GM06990 (cell line): ENCODE data around the gene GPC6.

Source experiments
- DNase-seq: peaks from one replicate; pipeline ENCODE4 v3.0.0-alpha.2; 2011; ENCODE audit not compliant: insufficient read length; ENCODE audit errors: extremely low read depth
- H3K27me3 ChIP-seq: replicated peaks from 2 replicates; pipeline ENCODE4 v1.6.0; 2011; ENCODE audit warnings: low read length; ENCODE audit not compliant: control insufficient read depth, insufficient read depth
- H3K36me3 ChIP-seq: 2 replicates; pipeline ENCODE4 v1.5.1; 2011; ENCODE audit warnings: low read length; ENCODE audit not compliant: control insufficient read depth, insufficient read depth
- H3K4me3 ChIP-seq: replicated peaks from 2 replicates; pipeline ENCODE4 v1.5.1; 2011; ENCODE audit warnings: low read depth, mild to moderate bottlenecking, control low read depth, low read length
- TF ChIP-seq, protein P1 (sequence below): IDR thresholded peaks from 2 replicates; pipeline ENCODE4 v1.5.1; 2011; ENCODE audit warnings: low read length, control low read depth, mild to moderate bottlenecking, inconsistent platforms; ENCODE audit not compliant: insufficient read depth, poor library complexity, severe bottlenecking

Gene GPC6

DNA sequence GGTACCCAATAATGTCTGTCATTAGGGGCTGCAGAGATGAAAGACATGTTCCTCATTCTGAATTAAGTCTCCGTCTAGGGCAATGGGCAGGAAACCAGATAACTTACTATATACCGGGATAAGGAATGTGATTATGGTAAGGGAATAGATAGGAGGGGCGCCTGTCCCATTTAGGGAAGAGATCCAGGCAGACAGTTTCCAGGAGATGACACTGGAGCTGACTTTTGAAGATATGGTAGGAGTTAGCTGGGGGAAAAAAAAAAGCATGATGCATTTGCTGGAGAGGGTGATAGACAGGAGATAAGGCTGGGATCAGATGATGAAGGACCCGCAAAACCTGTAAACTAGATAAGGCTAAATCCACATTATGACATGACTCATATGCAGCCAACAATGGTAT lies 912.2 kb downstream of the GPC6 start:
- TF ChIP-seq, protein P1, sequence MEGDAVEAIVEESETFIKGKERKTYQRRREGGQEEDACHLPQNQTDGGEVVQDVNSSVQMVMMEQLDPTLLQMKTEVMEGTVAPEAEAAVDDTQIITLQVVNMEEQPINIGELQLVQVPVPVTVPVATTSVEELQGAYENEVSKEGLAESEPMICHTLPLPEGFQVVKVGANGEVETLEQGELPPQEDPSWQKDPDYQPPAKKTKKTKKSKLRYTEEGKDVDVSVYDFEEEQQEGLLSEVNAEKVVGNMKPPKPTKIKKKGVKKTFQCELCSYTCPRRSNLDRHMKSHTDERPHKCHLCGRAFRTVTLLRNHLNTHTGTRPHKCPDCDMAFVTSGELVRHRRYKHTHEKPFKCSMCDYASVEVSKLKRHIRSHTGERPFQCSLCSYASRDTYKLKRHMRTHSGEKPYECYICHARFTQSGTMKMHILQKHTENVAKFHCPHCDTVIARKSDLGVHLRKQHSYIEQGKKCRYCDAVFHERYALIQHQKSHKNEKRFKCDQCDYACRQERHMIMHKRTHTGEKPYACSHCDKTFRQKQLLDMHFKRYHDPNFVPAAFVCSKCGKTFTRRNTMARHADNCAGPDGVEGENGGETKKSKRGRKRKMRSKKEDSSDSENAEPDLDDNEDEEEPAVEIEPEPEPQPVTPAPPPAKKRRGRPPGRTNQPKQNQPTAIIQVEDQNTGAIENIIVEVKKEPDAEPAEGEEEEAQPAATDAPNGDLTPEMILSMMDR = no peak
- no peaks in the 10 kb centered on the region for H3K36me3 ChIP-seq
- no peak for DNase-seq
- H3K4me3 ChIP-seq = no peak overlapping the region
- no peaks in the 10 kb centered on the region for H3K27me3 ChIP-seq

DNA sequence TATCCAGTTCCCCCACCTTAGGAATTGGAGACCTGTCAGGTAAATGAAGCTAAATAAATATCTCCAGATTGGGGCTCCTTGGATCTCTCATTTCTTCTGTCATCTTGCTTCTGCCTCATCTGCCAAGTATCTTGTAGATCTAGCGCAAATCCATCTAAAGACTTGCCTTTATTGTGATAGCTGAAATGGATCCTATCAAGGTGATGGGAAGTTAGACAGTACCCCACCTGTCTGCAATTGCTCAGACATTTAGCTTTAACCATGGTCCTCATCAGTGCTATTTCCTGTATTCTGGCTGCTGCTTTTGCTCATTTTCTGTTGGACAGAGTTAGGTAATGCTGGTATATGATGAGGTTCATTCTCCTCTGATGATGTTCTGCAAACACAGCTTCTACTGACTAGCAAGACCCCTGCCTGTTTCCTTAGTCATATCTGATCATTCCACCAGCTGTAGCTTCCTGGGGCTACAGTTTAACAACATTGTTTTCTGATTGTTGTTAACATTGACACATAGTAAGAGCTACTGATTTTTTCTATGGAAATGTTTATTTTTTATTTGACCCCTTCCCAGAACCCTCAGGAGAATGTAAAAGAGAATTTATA lies 912.9 kb downstream of the GPC6 start:
- DNase-seq = no peak
- Histone ChIP-seq H3K27me3 (no peaks in the 10 kb centered on the region), H3K36me3 (no peaks in the 10 kb centered on the region), H3K4me3 (no peak overlapping the region)
- TF ChIP-seq, protein P1 = no peak

DNA sequence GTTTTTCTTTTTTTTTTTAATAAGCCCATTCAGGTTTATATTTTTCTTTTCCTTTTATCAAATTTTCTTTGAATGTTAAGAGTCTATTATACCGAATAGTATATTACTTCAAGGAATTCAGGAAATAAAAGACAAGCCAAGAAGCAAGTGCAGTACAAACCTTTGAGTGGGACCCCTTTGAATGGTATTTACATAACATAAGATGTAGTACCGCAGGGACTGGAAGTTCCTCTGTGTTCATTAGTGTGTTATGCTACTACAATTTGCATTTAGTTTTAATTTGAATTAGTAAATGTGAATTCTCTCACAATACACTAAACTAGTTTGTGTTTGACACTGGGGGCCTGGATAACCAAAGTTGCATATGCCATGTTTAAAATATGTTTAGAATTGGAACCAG lies 913.4 kb downstream of the GPC6 start:
- no peaks in the 10 kb centered on the region for H3K27me3 ChIP-seq
- no peak for DNase-seq
- H3K36me3 ChIP-seq = no peaks in the 10 kb centered on the region
- TF ChIP-seq, protein P1 = no peak
- no peak overlapping the region for H3K4me3 ChIP-seq

DNA sequence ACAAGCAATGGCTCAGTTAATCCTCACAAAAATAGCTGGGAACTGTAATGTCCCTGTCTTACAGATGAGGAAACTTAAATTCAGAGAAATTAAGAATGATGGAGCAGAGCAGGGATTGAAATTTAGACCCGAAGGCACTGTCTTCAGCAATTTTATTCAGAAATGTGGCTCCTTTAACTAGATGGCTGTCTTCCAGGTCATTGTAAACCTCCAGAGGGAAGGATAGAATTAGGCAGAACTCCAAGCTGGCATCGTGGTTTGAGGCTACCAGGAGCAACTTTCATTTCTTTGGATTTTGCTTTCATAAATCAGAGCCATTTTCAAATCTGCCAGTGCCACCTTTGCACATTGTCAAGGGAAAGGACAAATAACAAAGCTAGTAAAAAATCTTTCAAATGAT lies 913.9 kb downstream of the GPC6 start:
- no peaks in the 10 kb centered on the region for H3K27me3 ChIP-seq
- no peaks in the 10 kb centered on the region for H3K36me3 ChIP-seq
- TF ChIP-seq, protein P1 = no peak
- H3K4me3 ChIP-seq = no peak overlapping the region
- no peak for DNase-seq

DNA sequence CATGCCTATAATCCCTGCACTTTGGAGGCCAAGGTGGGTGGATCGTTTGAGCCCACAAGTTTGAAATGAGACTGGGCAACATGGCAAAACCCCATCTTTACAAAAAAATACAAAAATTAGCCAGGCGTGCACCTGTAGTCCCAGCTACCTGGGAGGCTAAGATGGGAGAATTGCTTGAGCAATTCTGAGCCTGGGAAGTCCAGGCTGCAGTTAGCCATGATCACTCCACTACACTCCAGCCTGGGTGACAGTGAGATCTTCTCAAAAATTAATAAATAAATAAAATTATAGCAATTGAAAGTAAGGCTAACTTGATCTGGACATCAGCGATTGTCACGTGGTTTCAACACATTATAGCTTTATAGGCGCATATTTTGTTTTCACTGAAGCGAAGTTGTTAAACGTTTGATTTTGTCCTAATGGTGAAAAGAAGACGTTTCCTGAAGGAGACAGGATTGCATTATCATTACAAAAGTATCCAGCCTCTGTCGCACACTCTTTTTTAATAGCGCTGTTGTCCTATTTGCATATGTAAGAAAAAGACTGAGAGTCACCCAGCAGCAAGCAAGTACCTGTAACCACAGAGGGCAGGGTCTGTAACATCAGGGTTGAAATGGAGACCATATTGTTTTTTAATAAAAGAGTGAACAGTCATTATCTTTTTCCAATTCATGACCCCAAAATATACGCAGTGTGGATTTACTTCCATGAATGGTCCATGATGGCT lies 917.2 kb downstream of the GPC6 start:
- DNase-seq = no peak
- Histone ChIP-seq H3K36me3 (no peaks in the 10 kb centered on the region), H3K27me3 (no peaks in the 10 kb centered on the region), H3K4me3 (no peak overlapping the region)
- TF ChIP-seq, protein P1 = no peak

DNA sequence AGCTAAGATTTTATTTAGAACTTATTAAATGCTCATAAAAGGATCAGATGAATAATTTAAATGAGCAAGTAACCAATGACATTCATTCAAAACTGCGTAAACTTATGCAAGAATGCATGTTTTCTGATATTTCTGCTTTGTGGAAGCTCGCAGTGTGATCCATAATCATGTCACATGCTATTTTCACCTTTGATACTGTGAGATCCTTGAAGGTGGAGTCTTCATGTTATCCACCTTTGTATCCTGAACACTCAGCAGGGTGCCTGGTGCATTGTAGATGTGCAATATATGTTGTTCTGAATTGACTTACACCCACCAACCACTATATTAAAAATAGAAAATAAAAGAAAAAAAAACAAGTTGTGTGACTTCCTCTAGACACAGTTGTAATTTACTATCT lies 919.4 kb downstream of the GPC6 start:
- no peak for DNase-seq
- H3K4me3 ChIP-seq = no peak overlapping the region
- TF ChIP-seq, protein P1 = no peak
- H3K36me3 ChIP-seq = no peaks in the 10 kb centered on the region
- no peaks in the 10 kb centered on the region for H3K27me3 ChIP-seq
